PC-3 (cell line): ENCODE measurements around the gene PPP1R12A. TPM values are rescaled to one million over a fixed set of nuclear protein-coding genes. Genes with fewer than 3 reads are reported as not detected.
A peak's percentile ranks its signal among the peaks of the same experiment; 100 is the strongest.

Experiments
- ATAC-seq: fragments of 200-7000 bp; cut with Tn5 transposase; 2 replicates; pipeline ENCODE4 v1.9.1; 2020; ENCODE audit warnings: mild to moderate bottlenecking, moderate library complexity
- BruUV-seq: library from RNA; stranded (reverse); fragments of 400-500 nt; replicated peaks from 2 replicates; lab custom pipeline; 2021; lab: Mats Ljungman, UMichigan
- CTCF ChIA-PET: fragments of 300-600 bp; sonication (Branson Sonifier 250); formaldehyde crosslinking; loops from one replicate; lab custom pipeline; 2022; ENCODE audit warnings: antibody characterized with exemption; lab: Charles Lee
- POLR2A ChIA-PET: fragments of 300-600 bp; sonication (Branson Sonifier 250); formaldehyde crosslinking; loops from one replicate; lab custom pipeline; 2022; ENCODE audit warnings: antibody characterized with exemption; ENCODE audit not compliant: unreplicated experiment; lab: Charles Lee
- DNase-seq: peaks from one replicate; pipeline ENCODE4 v3.0.0-alpha.2; 2015
- H2AFZ ChIP-seq: fragments of 300-600 bp; sonication (generic); 2 replicates; pipeline ENCODE4 v1.6.0; 2016; ENCODE audit warnings: antibody characterized with exemption, low read length
- H3F3A ChIP-seq: fragments of 300-600 bp; sonication (generic); one replicate; pipeline ENCODE4 v1.6.0; 2017; ENCODE audit warnings: antibody characterized with exemption, low read length, control low read depth, mild to moderate bottlenecking; ENCODE audit not compliant: unreplicated experiment
- H3K27ac ChIP-seq: fragments of 300-600 bp; sonication (generic); 2 replicates; pipeline ENCODE4 v1.5.1; 2016; ENCODE audit warnings: mild to moderate bottlenecking, low read length
- H3K27me3 ChIP-seq: fragments of 300-600 bp; sonication (generic); 2 replicates; pipeline ENCODE4 v1.6.1; 2016; ENCODE audit warnings: low read length, mixed read lengths
- H3K36me3 ChIP-seq: fragments of 300-600 bp; sonication (generic); 2 replicates; pipeline ENCODE4 v1.6.1; 2016; ENCODE audit warnings: low read depth, mixed run types, low read length, mixed read lengths
- H3K4me1 ChIP-seq: fragments of 300-600 bp; sonication (generic); 2 replicates; pipeline ENCODE4 v1.5.1; 2016; ENCODE audit warnings: low read length; ENCODE audit not compliant: insufficient read depth
- H3K4me2 ChIP-seq: fragments of 300-600 bp; sonication (generic); 2 replicates; pipeline ENCODE4 v1.6.0; 2016; ENCODE audit warnings: low read length
- H3K4me3 ChIP-seq: fragments of 300-600 bp; sonication (generic); 2 replicates; pipeline ENCODE4 v1.5.1; 2016; ENCODE audit warnings: mild to moderate bottlenecking, low read length, mixed read lengths
- H3K79me2 ChIP-seq: fragments of 300-600 bp; sonication (generic); 2 replicates; pipeline ENCODE4 v1.6.1; 2017; ENCODE audit warnings: low read length, mixed read lengths
- H3K9ac ChIP-seq: fragments of 300-600 bp; sonication (generic); 2 replicates; pipeline ENCODE4 v1.6.0; 2016; ENCODE audit warnings: mild to moderate bottlenecking, low read length
- H3K9me2 ChIP-seq: fragments of 300-600 bp; sonication (generic); replicated peaks from 2 replicates; pipeline ENCODE4 v1.6.1; 2016; ENCODE audit warnings: mixed run types, low read length, mixed read lengths
- H3K9me3 ChIP-seq: fragments of 300-600 bp; sonication (generic); 2 replicates; pipeline ENCODE4 v1.6.1; 2016; ENCODE audit warnings: low read length, mixed read lengths
- H4K20me1 ChIP-seq: fragments of 300-600 bp; sonication (generic); 2 replicates; pipeline ENCODE4 v1.6.1; 2016; ENCODE audit warnings: low read length, mixed read lengths
- CTCF ChIP-seq: fragments of 300-600 bp; sonication (generic); conservative IDR thresholded peaks from 2 replicates; pipeline ENCODE4 v1.5.1; 2017; ENCODE audit warnings: antibody characterized with exemption, low read depth, mild to moderate bottlenecking, low read length
- EZH2 ChIP-seq: fragments of 300-600 bp; sonication (generic); IDR thresholded peaks from one replicate; pipeline ENCODE4 v1.6.1; 2017; ENCODE audit warnings: antibody characterized with exemption, mild to moderate bottlenecking, low read length; ENCODE audit not compliant: unreplicated experiment
- EZH2phosphoT487 ChIP-seq: fragments of 300-600 bp; sonication (generic); IDR thresholded peaks from 2 replicates; pipeline ENCODE4 v1.6.1; 2018; ENCODE audit warnings: mild to moderate bottlenecking, antibody characterized with exemption, low read length, borderline replicate concordance
- intact Hi-C: fragments of 100-400 bp; cut with micrococcal nuclease; formaldehyde crosslinking; loops from 2 replicates; pipeline ENCODE4 v1.9.0; 2023
- total RNA-seq: library from RNA; depleted of rRNA; stranded (reverse); fragments of >200 nt; gene quantifications from 2 replicates; pipeline ENCODE4 v1.2.3, GENCODE V29; 2014

The PPP1R12A gene
- total RNA-seq, 1 experiment from 2014 or later = 43.2 TPM

GRCh38 chr12:79983492-79983891 is 48.6 kb upstream of the PPP1R12A start:
- CTCF ChIA-PET = interaction anchor here (0.6 kb wide), 1 partner anchor 212 kb away, joined by 3 read pairs; no protein-coding TSS in a partner anchor
- H3K27ac ChIP-seq = peak overlapping the region; percentile 70
- no peaks in the 10 kb centered on the region for H3F3A ChIP-seq
- DNase-seq (peak; percentile 97), ATAC-seq (peak; percentile 78)
- no peaks in the 10 kb centered on the region for H3K36me3 ChIP-seq
- no TSS peak for BruUV-seq
- no peaks in the 10 kb centered on the region for H3K9me3 ChIP-seq
- H3K27me3 ChIP-seq = no peaks in the 10 kb centered on the region
- POLR2A ChIA-PET = interaction anchor here (0.6 kb wide), 2 partner anchors 50 to 62 kb away, joined by 3 to 5 read pairs; no protein-coding TSS in a partner anchor
- peak overlapping the region; percentile 67 for H3K4me2 ChIP-seq
- H3K4me3 ChIP-seq = peak overlapping the region; percentile 13; the same call in 1 of the 2 replicates
- H4K20me1 ChIP-seq = no peaks in the 10 kb centered on the region
- peak overlapping the region; percentile 36; the same call in 1 of the 2 replicates for H2AFZ ChIP-seq
- intact Hi-C loops = loop anchor here (1.0 to 5.0 kb wide), 2 partner anchors 61 to 204 kb away; no protein-coding TSS in a partner anchor
- H3K4me1 ChIP-seq = peaks cover 35% of the 10 kb centered on the region
- no peaks in the 10 kb centered on the region for H3K9me2 ChIP-seq
- no peaks in the 10 kb centered on the region for H3K79me2 ChIP-seq
- H3K9ac ChIP-seq = no peak overlapping the region
- TF ChIP-seq EZH2phosphoT487 = no peak
- no peak for TF ChIP-seq EZH2
- TF ChIP-seq CTCF = no peak

- Histone ChIP-seq H3K36me3 (no peaks in the 10 kb centered on the region), H2AFZ (no peak overlapping the region), H4K20me1 (no peaks in the 10 kb centered on the region), H3K79me2 (no peaks in the 10 kb centered on the region), H3K4me1 (peaks cover 36% of the 10 kb centered on the region), H3K27me3 (no peaks in the 10 kb centered on the region), H3K27ac (peak overlapping the region; percentile 70), H3K9me2 (no peaks in the 10 kb centered on the region), H3K9me3 (no peaks in the 10 kb centered on the region), H3K4me2 (peak overlapping the region; percentile 67), H3F3A (no peaks in the 10 kb centered on the region), H3K9ac (no peak overlapping the region), H3K4me3 (no peak overlapping the region)
- ATAC-seq = no peak
- no TSS peak for BruUV-seq
- ChIA-PET POLR2A (interaction anchor here (0.6 kb wide), 1 partner anchor 26 kb away, joined by 3 read pairs; no protein-coding TSS in a partner anchor), CTCF (no interaction called here)
- peak; percentile 9 for DNase-seq
- TF ChIP-seq EZH2 = no peak
- TF ChIP-seq EZH2phosphoT487 = no peak
- no peak for TF ChIP-seq CTCF
- intact Hi-C loops = loop anchor here (1.0 to 5.0 kb wide), 2 partner anchors 62 to 205 kb away; no protein-coding TSS in a partner anchor
Observed at GRCh38 chr12:79982086-79983062, 47.5 kb upstream of the PPP1R12A start.
